PC-3 (cell line): ENCODE measurements around the gene NKX6-2. TPM values are rescaled to one million over a fixed set of nuclear protein-coding genes. Genes with fewer than 3 reads are reported as not detected.

Experiments used
- ATAC-seq: fragments of 200-7000 bp; cut with Tn5 transposase; 2 replicates; pipeline ENCODE4 v1.9.1; 2020; ENCODE audit warnings: mild to moderate bottlenecking, moderate library complexity
- BruUV-seq: library from RNA; stranded (reverse); fragments of 400-500 nt; replicated peaks from 2 replicates; lab custom pipeline; 2021; lab: Mats Ljungman, UMichigan
- CTCF ChIA-PET: fragments of 300-600 bp; sonication (Branson Sonifier 250); formaldehyde crosslinking; loops from one replicate; lab custom pipeline; 2022; ENCODE audit warnings: antibody characterized with exemption; lab: Charles Lee
- POLR2A ChIA-PET: fragments of 300-600 bp; sonication (Branson Sonifier 250); formaldehyde crosslinking; loops from one replicate; lab custom pipeline; 2022; ENCODE audit warnings: antibody characterized with exemption; ENCODE audit not compliant: unreplicated experiment; lab: Charles Lee
- DNase-seq: peaks from one replicate; pipeline ENCODE4 v3.0.0-alpha.2; 2015
- H2AFZ ChIP-seq: fragments of 300-600 bp; sonication (generic); 2 replicates; pipeline ENCODE4 v1.6.0; 2016; ENCODE audit warnings: antibody characterized with exemption, low read length
- H3F3A ChIP-seq: fragments of 300-600 bp; sonication (generic); one replicate; pipeline ENCODE4 v1.6.0; 2017; ENCODE audit warnings: antibody characterized with exemption, low read length, control low read depth, mild to moderate bottlenecking; ENCODE audit not compliant: unreplicated experiment
- H3K27ac ChIP-seq: fragments of 300-600 bp; sonication (generic); 2 replicates; pipeline ENCODE4 v1.5.1; 2016; ENCODE audit warnings: mild to moderate bottlenecking, low read length
- H3K27me3 ChIP-seq: fragments of 300-600 bp; sonication (generic); 2 replicates; pipeline ENCODE4 v1.6.1; 2016; ENCODE audit warnings: low read length, mixed read lengths
- H3K36me3 ChIP-seq: fragments of 300-600 bp; sonication (generic); 2 replicates; pipeline ENCODE4 v1.6.1; 2016; ENCODE audit warnings: low read depth, mixed run types, low read length, mixed read lengths
- H3K4me1 ChIP-seq: fragments of 300-600 bp; sonication (generic); 2 replicates; pipeline ENCODE4 v1.5.1; 2016; ENCODE audit warnings: low read length; ENCODE audit not compliant: insufficient read depth
- H3K4me2 ChIP-seq: fragments of 300-600 bp; sonication (generic); 2 replicates; pipeline ENCODE4 v1.6.0; 2016; ENCODE audit warnings: low read length
- H3K4me3 ChIP-seq: fragments of 300-600 bp; sonication (generic); 2 replicates; pipeline ENCODE4 v1.5.1; 2016; ENCODE audit warnings: mild to moderate bottlenecking, low read length, mixed read lengths
- H3K79me2 ChIP-seq: fragments of 300-600 bp; sonication (generic); 2 replicates; pipeline ENCODE4 v1.6.1; 2017; ENCODE audit warnings: low read length, mixed read lengths
- H3K9ac ChIP-seq: fragments of 300-600 bp; sonication (generic); 2 replicates; pipeline ENCODE4 v1.6.0; 2016; ENCODE audit warnings: mild to moderate bottlenecking, low read length
- H3K9me2 ChIP-seq: fragments of 300-600 bp; sonication (generic); replicated peaks from 2 replicates; pipeline ENCODE4 v1.6.1; 2016; ENCODE audit warnings: mixed run types, low read length, mixed read lengths
- H3K9me3 ChIP-seq: fragments of 300-600 bp; sonication (generic); 2 replicates; pipeline ENCODE4 v1.6.1; 2016; ENCODE audit warnings: low read length, mixed read lengths
- H4K20me1 ChIP-seq: fragments of 300-600 bp; sonication (generic); 2 replicates; pipeline ENCODE4 v1.6.1; 2016; ENCODE audit warnings: low read length, mixed read lengths
- CTCF ChIP-seq: fragments of 300-600 bp; sonication (generic); conservative IDR thresholded peaks from 2 replicates; pipeline ENCODE4 v1.5.1; 2017; ENCODE audit warnings: antibody characterized with exemption, low read depth, mild to moderate bottlenecking, low read length
- EZH2 ChIP-seq: fragments of 300-600 bp; sonication (generic); IDR thresholded peaks from one replicate; pipeline ENCODE4 v1.6.1; 2017; ENCODE audit warnings: antibody characterized with exemption, mild to moderate bottlenecking, low read length; ENCODE audit not compliant: unreplicated experiment
- EZH2phosphoT487 ChIP-seq: fragments of 300-600 bp; sonication (generic); IDR thresholded peaks from 2 replicates; pipeline ENCODE4 v1.6.1; 2018; ENCODE audit warnings: mild to moderate bottlenecking, antibody characterized with exemption, low read length, borderline replicate concordance
- intact Hi-C: fragments of 100-400 bp; cut with micrococcal nuclease; formaldehyde crosslinking; loops from 2 replicates; pipeline ENCODE4 v1.9.0; 2023
- total RNA-seq: library from RNA; depleted of rRNA; stranded (reverse); fragments of >200 nt; gene quantifications from 2 replicates; pipeline ENCODE4 v1.2.3, GENCODE V29; 2014

NKX6-2 gene
- total RNA-seq, 1 experiment from 2014 or later = not detected

GRCh38 chr10:132806110-132806509, 20.2 kb upstream of the NKX6-2 start:
- Histone ChIP-seq H3K27ac (no peak overlapping the region), H3K4me1 (no peaks in the 10 kb centered on the region), H2AFZ (no peak overlapping the region), H3K4me2 (no peak overlapping the region), H3K9ac (no peak overlapping the region), H3K4me3 (no peak overlapping the region), H3K79me2 (no peaks in the 10 kb centered on the region), H3K27me3 (no peaks in the 10 kb centered on the region), H3F3A (no peaks in the 10 kb centered on the region), H4K20me1 (no peaks in the 10 kb centered on the region), H3K36me3 (no peaks in the 10 kb centered on the region), H3K9me2 (no peaks in the 10 kb centered on the region), H3K9me3 (no peaks in the 10 kb centered on the region)
- no TSS peak for BruUV-seq
- intact Hi-C loops = no loop called here
- TF ChIP-seq CTCF (no peak), EZH2 (no peak), EZH2phosphoT487 (no peak)
- no peak for DNase-seq
- ChIA-PET CTCF (no interaction called here), POLR2A (no interaction called here)
- ATAC-seq = no peak

GRCh38 chr10:132805599-132805998, 19.7 kb upstream of the NKX6-2 start:
- ATAC-seq (no peak), DNase-seq (no peak)
- intact Hi-C loops = no loop called here
- Histone ChIP-seq H3K9ac (no peak overlapping the region), H3K36me3 (no peaks in the 10 kb centered on the region), H3K4me2 (no peak overlapping the region), H3K4me1 (no peaks in the 10 kb centered on the region), H3K27ac (no peak overlapping the region), H3F3A (no peaks in the 10 kb centered on the region), H2AFZ (no peak overlapping the region), H3K9me2 (no peaks in the 10 kb centered on the region), H3K4me3 (no peak overlapping the region), H3K9me3 (no peaks in the 10 kb centered on the region), H4K20me1 (no peaks in the 10 kb centered on the region), H3K79me2 (no peaks in the 10 kb centered on the region), H3K27me3 (no peaks in the 10 kb centered on the region)
- BruUV-seq = no TSS peak
- POLR2A ChIA-PET = no interaction called here
- CTCF ChIA-PET = no interaction called here
- TF ChIP-seq EZH2phosphoT487 = no peak
- TF ChIP-seq EZH2 = no peak
- no peak for TF ChIP-seq CTCF

GRCh38 chr10:132804785-132805426, 19.0 kb upstream of the NKX6-2 start:
- Histone ChIP-seq H3K4me2 (no peak overlapping the region), H3K9me2 (no peaks in the 10 kb centered on the region), H3K79me2 (no peaks in the 10 kb centered on the region), H3K27me3 (no peaks in the 10 kb centered on the region), H3K36me3 (no peaks in the 10 kb centered on the region), H3K9me3 (no peaks in the 10 kb centered on the region), H2AFZ (no peak overlapping the region), H4K20me1 (no peaks in the 10 kb centered on the region), H3K4me1 (no peaks in the 10 kb centered on the region), H3F3A (no peaks in the 10 kb centered on the region), H3K4me3 (no peak overlapping the region), H3K9ac (no peak overlapping the region), H3K27ac (no peak overlapping the region)
- ChIA-PET POLR2A (no interaction called here), CTCF (no interaction called here)
- BruUV-seq = no TSS peak
- DNase-seq = no peak
- ATAC-seq = no peak
- TF ChIP-seq CTCF (no peak), EZH2phosphoT487 (no peak), EZH2 (no peak)
- intact Hi-C loops = no loop called here
